AG08395 (cell line): Measurements from ENCODE around the gene PLPPR3.

Experiments
- DNase-seq: peaks from one replicate; pipeline ENCODE4 v3.0.0; 2012; ENCODE audit warnings: mixed read lengths, low spot score

PLPPR3 gene

GRCh38 chr19:810077-810855 lies 11.5 kb downstream of the PLPPR3 start:
- DNase-seq, result no peak

GRCh38 chr19:808423-808775 lies 13.4 kb downstream of the PLPPR3 start:
- no peak for DNase-seq

GRCh38 chr19:807627-808422 lies 13.9 kb downstream of the PLPPR3 start:
- DNase-seq, result no peak

GRCh38 chr19:806815-807421 lies 14.8 kb downstream of the PLPPR3 start:
- DNase-seq, result no peak

- DNase-seq, result no peak
Observed at GRCh38 chr19:805600-806550, 15.9 kb downstream of the PLPPR3 start.

GRCh38 chr19:805166-805551 lies 16.6 kb downstream of the PLPPR3 start:
- DNase-seq, result no peak

- DNase-seq, result no peak
Observed at GRCh38 chr19:804419-805165, 17.2 kb downstream of the PLPPR3 start.

- no peak for DNase-seq
Observed at GRCh38 chr19:803686-804418, 17.9 kb downstream of the PLPPR3 start.

GRCh38 chr19:803099-803561 lies 18.6 kb downstream of the PLPPR3 start:
- DNase-seq, result no peak

- no peak for DNase-seq
Observed at GRCh38 chr19:802498-803098, 19.2 kb downstream of the PLPPR3 start.

GRCh38 chr19:801861-802497 lies 19.8 kb downstream of the PLPPR3 start:
- no peak for DNase-seq

GRCh38 chr19:801030-801860 lies 20.5 kb downstream of the PLPPR3 start:
- DNase-seq, result peak; percentile 54

- DNase-seq, result peak; percentile 21
Observed at GRCh38 chr19:800360-801029, 21.3 kb downstream of the PLPPR3 start.

GRCh38 chr19:799076-799881 lies 22.5 kb downstream of the PLPPR3 start:
- no peak for DNase-seq

- no peak for DNase-seq
Observed at GRCh38 chr19:798415-799075, 23.2 kb downstream of the PLPPR3 start.
